IMR-90 (cell line): Measurements from ENCODE around the gene CARTPT. TPM values are rescaled to one million over a fixed set of nuclear protein-coding genes. Genes with fewer than 3 reads are reported as not detected.
A peak's percentile ranks its signal among the peaks of the same experiment; 100 is the strongest.

Source experiments
- ATAC-seq: fragments of 200-7000 bp; cut with Tn5 transposase; 2 replicates; pipeline ENCODE4 v1.9.1; 2020; ENCODE audit warnings: low read depth, mild to moderate bottlenecking, moderate library complexity
- BruUV-seq: library from RNA; stranded (reverse); fragments of 400-500 nt; replicated peaks from 2 replicates; lab custom pipeline; 2021; lab: Mats Ljungman, UMichigan
- CTCF ChIA-PET: fragments of 300-600 bp; formaldehyde crosslinking; extraction: SDS; loops from one replicate; lab custom pipeline; 2021; ENCODE audit warnings: antibody characterized with exemption; lab: Yijun Ruan, JAX
- POLR2A ChIA-PET: fragments of 300-600 bp; sonication (Branson Sonifier 250); formaldehyde crosslinking; loops from one replicate; lab custom pipeline; 2022; ENCODE audit warnings: antibody characterized with exemption; ENCODE audit not compliant: unreplicated experiment; lab: Charles Lee
- DNase-seq: peaks from one replicate; pipeline ENCODE4 v3.0.0; 2013
- H2AFZ ChIP-seq: replicated peaks from 2 replicates; pipeline ENCODE3; 2013; ENCODE audit warnings: low read length, mild to moderate bottlenecking; ENCODE audit not compliant: poor library complexity
- H2AK5ac ChIP-seq: 2 replicates; pipeline ENCODE4 v1.6.1; 2013; ENCODE audit warnings: low read depth, low read length, inconsistent platforms
- H2AK9ac ChIP-seq: replicated peaks from 2 replicates; pipeline ENCODE3; 2013; ENCODE audit warnings: mild to moderate bottlenecking, low read depth, low read length, moderate library complexity; ENCODE audit not compliant: poor library complexity
- H2BK120ac ChIP-seq: 2 replicates; pipeline ENCODE4 v1.6.1; 2013; ENCODE audit warnings: low read depth, low read length, inconsistent platforms
- H2BK15ac ChIP-seq: 3 replicates; pipeline ENCODE4 v1.6.1; 2013; ENCODE audit warnings: low read depth, low read length, inconsistent platforms
- H2BK20ac ChIP-seq: 2 replicates; pipeline ENCODE4 v1.6.1; 2013; ENCODE audit warnings: low read depth, mild to moderate bottlenecking, inconsistent platforms, low read length, moderate library complexity
- H2BK5ac ChIP-seq: 2 replicates; pipeline ENCODE4 v1.6.1; 2013; ENCODE audit warnings: mild to moderate bottlenecking, low read depth, low read length, inconsistent platforms; ENCODE audit not compliant: poor library complexity, severe bottlenecking
- H3K14ac ChIP-seq: replicated peaks from 2 replicates; pipeline ENCODE4 v1.6.1; 2013; ENCODE audit warnings: low read depth, low read length, inconsistent platforms
- H3K18ac ChIP-seq: 2 replicates; pipeline ENCODE4 v1.6.1; 2013; ENCODE audit warnings: low read depth, low read length, control low read depth
- H3K23ac ChIP-seq: 2 replicates; pipeline ENCODE4 v1.6.1; 2013; ENCODE audit warnings: low read depth, low read length, inconsistent platforms
- H3K27ac ChIP-seq: 2 replicates; pipeline ENCODE4 v1.5.1; 2013; ENCODE audit warnings: mild to moderate bottlenecking, control low read depth, low read length; ENCODE audit not compliant: insufficient read depth
- H3K27me3 ChIP-seq: 2 replicates; pipeline ENCODE4 v1.6.1; 2013; ENCODE audit warnings: low read length; ENCODE audit not compliant: control insufficient read depth, insufficient read depth
- H3K36me3 ChIP-seq: 2 replicates; pipeline ENCODE4 v1.6.1; 2013; ENCODE audit warnings: low read length, mixed read lengths; ENCODE audit not compliant: control insufficient read depth, insufficient read depth
- H3K4ac ChIP-seq: 2 replicates; pipeline ENCODE4 v1.6.1; 2013; ENCODE audit warnings: low read depth, low read length, inconsistent platforms
- H3K4me1 ChIP-seq: 2 replicates; pipeline ENCODE4 v1.6.1; 2013; ENCODE audit warnings: low read length, mixed read lengths; ENCODE audit not compliant: control insufficient read depth, insufficient read depth
- H3K4me2 ChIP-seq: 2 replicates; pipeline ENCODE4 v1.6.1; 2013; ENCODE audit warnings: low read depth, mild to moderate bottlenecking, control low read depth, low read length, moderate library complexity
- H3K4me3 ChIP-seq: 2 replicates; pipeline ENCODE4 v1.5.1; 2013; ENCODE audit warnings: low read depth, mild to moderate bottlenecking, control low read depth, low read length, moderate library complexity; ENCODE audit not compliant: insufficient read depth
- H3K56ac ChIP-seq: 2 replicates; pipeline ENCODE4 v1.6.1; 2013; ENCODE audit warnings: low read length, inconsistent platforms; ENCODE audit not compliant: insufficient read depth; ENCODE audit errors: extremely low read depth
- H3K79me1 ChIP-seq, 2 experiments: 2 replicates each; pipeline ENCODE4 v1.6.1; 2013; ENCODE audit warnings: low read length in 2 of 2, inconsistent platforms in 1 of 2, low read depth in 1 of 2
- H3K9ac ChIP-seq: 2 replicates; pipeline ENCODE4 v1.6.1; 2013; ENCODE audit warnings: low read depth, low read length, control low read depth
- H3K9me1 ChIP-seq: 2 replicates; pipeline ENCODE4 v1.6.1; 2013; ENCODE audit warnings: low read length, inconsistent platforms; ENCODE audit not compliant: insufficient read depth
- H3K9me3 ChIP-seq: 2 replicates; pipeline ENCODE4 v1.6.1; 2013; ENCODE audit warnings: low read length; ENCODE audit not compliant: control insufficient read depth, insufficient read depth
- H4K20me1 ChIP-seq: 2 replicates; pipeline ENCODE4 v1.6.1; 2013; ENCODE audit warnings: low read length, inconsistent platforms; ENCODE audit not compliant: insufficient read depth
- H4K5ac ChIP-seq: 2 replicates; pipeline ENCODE4 v1.6.1; 2013; ENCODE audit warnings: mild to moderate bottlenecking, low read depth, low read length, control low read depth
- H4K8ac ChIP-seq, 2 experiments: 2 replicates each; pipeline ENCODE4 v1.6.1; 2013; ENCODE audit warnings: low read depth in 2 of 2, low read length in 2 of 2, control low read depth in 1 of 2, inconsistent platforms in 1 of 2
- H4K91ac ChIP-seq: 2 replicates; pipeline ENCODE4 v1.6.1; 2013; ENCODE audit warnings: low read depth, low read length, inconsistent platforms; ENCODE audit not compliant: insufficient read depth
- BHLHE40 ChIP-seq: fragments of 150-350 bp; IDR thresholded peaks from 2 replicates; pipeline ENCODE4 v1.6.1; 2016; ENCODE audit warnings: mild to moderate bottlenecking, low read depth, low read length
- CEBPB ChIP-seq: IDR thresholded peaks from 2 replicates; pipeline ENCODE4 v1.6.1; 2012; ENCODE audit warnings: low read depth, low read length, improper control_type of control experiment
- CHD1 ChIP-seq: IDR thresholded peaks from 2 replicates; pipeline ENCODE4 v1.6.1; 2012; ENCODE audit warnings: low read depth, low read length, improper control_type of control experiment
- FOS ChIP-seq: fragments of 150-350 bp; IDR thresholded peaks from 2 replicates; pipeline ENCODE4 v1.6.1; 2016; ENCODE audit warnings: low read depth, low read length
- MAFK ChIP-seq: IDR thresholded peaks from 2 replicates; pipeline ENCODE4 v1.6.1; 2012; ENCODE audit warnings: low read depth, low read length, improper control_type of control experiment
- MAZ ChIP-seq: IDR thresholded peaks from 2 replicates; pipeline ENCODE4 v1.6.1; 2012; ENCODE audit warnings: low read depth, mild to moderate bottlenecking, low read length, improper control_type of control experiment, moderate library complexity, borderline replicate concordance
- MXI1 ChIP-seq: IDR thresholded peaks from 2 replicates; pipeline ENCODE4 v1.6.1; 2012; ENCODE audit warnings: low read depth, mild to moderate bottlenecking, low read length, moderate library complexity, borderline replicate concordance
- NFE2L2 ChIP-seq: fragments of 150-350 bp; IDR thresholded peaks from 2 replicates; pipeline ENCODE4 v1.6.1; 2016; ENCODE audit warnings: low read depth, mild to moderate bottlenecking, low read length
- POLR2A ChIP-seq: IDR thresholded peaks from 2 replicates; pipeline ENCODE4 v1.6.1; 2012; ENCODE audit warnings: mild to moderate bottlenecking, low read depth, low read length
- RAD21 ChIP-seq: IDR thresholded peaks from 2 replicates; pipeline ENCODE4 v1.6.1; 2012; ENCODE audit warnings: low read length, improper control_type of control experiment
- RCOR1 ChIP-seq: IDR thresholded peaks from 2 replicates; pipeline ENCODE4 v1.6.1; 2012; ENCODE audit warnings: mild to moderate bottlenecking, low read length, improper control_type of control experiment; ENCODE audit not compliant: insufficient replicate concordance
- RFX5 ChIP-seq: IDR thresholded peaks from 2 replicates; pipeline ENCODE4 v1.8.0; 2012; ENCODE audit warnings: low read depth, mild to moderate bottlenecking, low read length, moderate library complexity
- SMC3 ChIP-seq: fragments of 150-350 bp; IDR thresholded peaks from 2 replicates; pipeline ENCODE4 v1.6.1; 2016; ENCODE audit warnings: low read depth, mild to moderate bottlenecking, antibody characterized with exemption, low read length, moderate library complexity
- WGBS, 2 experiments: methylation state at CpG; one replicate each; pipeline versions ENCODE4 v1.1.5 to v1.1.7; 2013; ENCODE audit warnings: missing lambda C conversion rate in 2 of 2; ENCODE audit not compliant: insufficient read length in 1 of 2; ENCODE audit errors: extremely low coverage in 2 of 2; 5-methylcytosine and 5-hydroxymethylcytosine counted together
- dilution Hi-C: fragments of 300-500 bp; cut with HindIII; formaldehyde crosslinking; loops from one replicate; pipeline ENCODE4 v1.14.3; 2018; ENCODE audit warnings: low sequenced_read_pairs; ENCODE audit not compliant: unreplicated experiment
- in situ Hi-C: fragments of 300-500 bp; cut with MboI; formaldehyde crosslinking; loops from 3 replicates; pipeline ENCODE4 v1.14.3; 2019; ENCODE audit warnings: low sequenced_read_pairs, inconsistent platforms, mixed read lengths
- intact Hi-C: fragments of 100-400 bp; cut with micrococcal nuclease; formaldehyde crosslinking; loops from 2 replicates; pipeline ENCODE4 v1.10.0; 2022
- polyA plus RNA-seq, 3 experiments: library from polyadenylated mRNA; depleted of rRNA; stranded (reverse); fragments of >200 nt; gene quantifications; 2 replicates each; pipeline ENCODE4 v1.2.3, GENCODE V29; 2012; ENCODE audit warnings: low replicate concordance in 1 of 3
- total RNA-seq: library from RNA; depleted of rRNA; stranded (reverse); fragments of >200 nt; gene quantifications from 2 replicates; pipeline ENCODE4 v1.2.3, GENCODE V29; 2012
- TF ChIP-seq, protein P1 (sequence below): fragments of 150-350 bp; IDR thresholded peaks from 2 replicates; pipeline ENCODE4 v1.6.1; 2017; ENCODE audit warnings: mild to moderate bottlenecking, antibody characterized with exemption, low read length, low read depth
- TF ChIP-seq, protein P2 (sequence below): conservative IDR thresholded peaks from 2 replicates; pipeline ENCODE4 v1.5.1; 2012; ENCODE audit warnings: mild to moderate bottlenecking, low read depth, low read length, improper control_type of control experiment

CARTPT gene
- total and polyA plus RNA-seq, 2 of the 4 experiments (the other 2 are of a cell fraction) = not detected

DNA sequence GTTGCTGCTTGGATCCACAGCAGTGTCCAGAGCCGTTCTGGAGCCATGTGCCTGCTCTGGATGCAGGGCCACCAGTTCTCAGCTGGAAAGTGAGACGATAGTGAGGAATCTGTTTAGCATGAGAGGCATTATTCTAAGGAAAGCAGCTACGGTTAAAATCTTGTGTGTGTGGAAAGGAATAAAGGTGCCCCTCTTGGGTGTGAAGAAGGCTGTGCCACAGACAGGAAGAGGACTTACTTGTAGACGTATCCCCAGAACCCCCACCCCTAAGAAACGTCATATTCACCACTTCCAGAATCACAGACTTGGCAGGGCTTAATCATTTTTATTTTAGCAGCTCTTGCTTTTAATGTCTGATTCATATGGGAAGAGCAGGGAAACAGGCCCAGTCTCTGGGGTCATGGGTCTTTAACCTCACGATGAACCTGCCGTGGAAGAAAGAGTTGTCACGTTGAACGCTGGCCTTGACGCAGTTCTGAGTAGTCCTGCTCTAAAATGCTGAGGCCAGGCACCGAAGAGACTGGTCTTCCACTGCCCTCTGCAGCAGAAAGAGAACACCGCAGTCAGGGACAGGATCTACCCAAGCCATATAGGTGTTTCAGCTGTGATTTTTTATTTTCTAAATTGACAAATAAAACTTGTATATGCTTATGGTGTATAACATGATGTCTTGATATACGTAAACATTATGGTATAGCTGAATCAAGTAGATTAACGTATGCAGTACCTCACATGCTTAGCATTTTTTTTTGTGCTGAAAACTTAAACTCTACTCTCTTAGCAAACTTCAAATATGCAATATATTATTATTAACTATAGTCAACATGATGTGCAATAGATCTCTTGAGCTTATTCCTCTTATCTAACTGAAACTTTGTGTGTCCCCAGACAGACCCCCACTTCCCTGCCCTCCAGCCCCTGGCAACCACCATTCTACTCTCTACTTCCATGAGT, 38.8 kb downstream of the CARTPT start:
- Histone ChIP-seq H2BK15ac (no peak overlapping the region), H3K27me3 (peaks cover 6% of the 10 kb centered on the region), H2BK120ac (no peak overlapping the region), H3K18ac (no peak overlapping the region), H3K27ac (no peak overlapping the region), H3K14ac (no peak overlapping the region), H2BK20ac (no peak overlapping the region), H4K20me1 (no peaks in the 10 kb centered on the region), H3K56ac (no peak overlapping the region), H4K91ac (no peak overlapping the region), H3K36me3 (no peaks in the 10 kb centered on the region), H4K5ac (no peak overlapping the region), H2AK9ac (no peak overlapping the region), H2AFZ (peak overlapping the region; percentile 73), H4K8ac (no peak overlapping the region), H3K4me3 (no peak overlapping the region), H3K4me1 (no peaks in the 10 kb centered on the region), H3K9me3 (no peaks in the 10 kb centered on the region), H3K23ac (no peak overlapping the region), H2AK5ac (no peak overlapping the region), H3K79me1 (no peaks in the 10 kb centered on the region), H3K4me2 (peak overlapping the region; percentile 59), H3K4ac (no peak overlapping the region), H3K9ac (no peak overlapping the region), H2BK5ac (no peak overlapping the region), H3K9me1 (no peaks in the 10 kb centered on the region)
- CTCF ChIA-PET = interaction anchor here (0.7 to 1.7 kb wide), 7 partner anchors 13 to 282 kb away, joined by 3 to 6 read pairs (median 3); partner anchors contain the start of gene MCCC2
- BruUV-seq = no TSS peak
- in situ Hi-C loops (loop anchor here (10.0 to 25.0 kb wide), 2 partner anchors 96 to 283 kb away; no protein-coding TSS in a partner anchor), dilution Hi-C loops (no loop called here), intact Hi-C loops (loop anchor here (5.0 kb wide), 1 partner anchor 301 kb away; the partner anchor contains the start of gene BDP1)
- DNase-seq (peak; percentile 71), ATAC-seq (peak; percentile 100)
- TF ChIP-seq RAD21 = peak; percentile 83
- TF ChIP-seq BHLHE40 = no peak
- TF ChIP-seq CEBPB = no peak
- no peak for TF ChIP-seq FOS
- no peak for TF ChIP-seq POLR2A
- TF ChIP-seq SMC3 = peak; percentile 47
- TF ChIP-seq, protein P1, sequence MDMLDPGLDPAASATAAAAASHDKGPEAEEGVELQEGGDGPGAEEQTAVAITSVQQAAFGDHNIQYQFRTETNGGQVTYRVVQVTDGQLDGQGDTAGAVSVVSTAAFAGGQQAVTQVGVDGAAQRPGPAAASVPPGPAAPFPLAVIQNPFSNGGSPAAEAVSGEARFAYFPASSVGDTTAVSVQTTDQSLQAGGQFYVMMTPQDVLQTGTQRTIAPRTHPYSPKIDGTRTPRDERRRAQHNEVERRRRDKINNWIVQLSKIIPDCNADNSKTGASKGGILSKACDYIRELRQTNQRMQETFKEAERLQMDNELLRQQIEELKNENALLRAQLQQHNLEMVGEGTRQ = no peak
- TF ChIP-seq, protein P2, sequence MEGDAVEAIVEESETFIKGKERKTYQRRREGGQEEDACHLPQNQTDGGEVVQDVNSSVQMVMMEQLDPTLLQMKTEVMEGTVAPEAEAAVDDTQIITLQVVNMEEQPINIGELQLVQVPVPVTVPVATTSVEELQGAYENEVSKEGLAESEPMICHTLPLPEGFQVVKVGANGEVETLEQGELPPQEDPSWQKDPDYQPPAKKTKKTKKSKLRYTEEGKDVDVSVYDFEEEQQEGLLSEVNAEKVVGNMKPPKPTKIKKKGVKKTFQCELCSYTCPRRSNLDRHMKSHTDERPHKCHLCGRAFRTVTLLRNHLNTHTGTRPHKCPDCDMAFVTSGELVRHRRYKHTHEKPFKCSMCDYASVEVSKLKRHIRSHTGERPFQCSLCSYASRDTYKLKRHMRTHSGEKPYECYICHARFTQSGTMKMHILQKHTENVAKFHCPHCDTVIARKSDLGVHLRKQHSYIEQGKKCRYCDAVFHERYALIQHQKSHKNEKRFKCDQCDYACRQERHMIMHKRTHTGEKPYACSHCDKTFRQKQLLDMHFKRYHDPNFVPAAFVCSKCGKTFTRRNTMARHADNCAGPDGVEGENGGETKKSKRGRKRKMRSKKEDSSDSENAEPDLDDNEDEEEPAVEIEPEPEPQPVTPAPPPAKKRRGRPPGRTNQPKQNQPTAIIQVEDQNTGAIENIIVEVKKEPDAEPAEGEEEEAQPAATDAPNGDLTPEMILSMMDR = peak; percentile 73
- TF ChIP-seq MAZ = no peak
- no peak for TF ChIP-seq CHD1
- TF ChIP-seq RCOR1 = no peak
- TF ChIP-seq MAFK = peak; percentile 56; the same call in 1 of the 2 replicates
- TF ChIP-seq NFE2L2 = no peak
- no peak for TF ChIP-seq MXI1
- TF ChIP-seq RFX5 = no peak
- no CpG with 5 or more reads among the region's 14 CpGs for WGBS, 2 experiments
- POLR2A ChIA-PET = no interaction called here
